GM13977 (cell line): ENCODE results near the gene SLC7A10.

ENCODE experiments used
- DNase-seq: peaks from one replicate; pipeline ENCODE4 v3.0.0; 2012; ENCODE audit warnings: low spot score
- in situ Hi-C: fragments of 300-500 bp; cut with MboI; formaldehyde crosslinking; loops from one replicate; pipeline ENCODE4 v1.12.0; 2022; ENCODE audit warnings: low sequenced_read_pairs, low pct_unique_long_range_greater_than_20kb, mixed read lengths, inconsistent platforms; ENCODE audit not compliant: unreplicated experiment
- TF ChIP-seq, protein P1 (sequence below): IDR thresholded peaks from 2 replicates; pipeline ENCODE4 v1.5.1; 2012; ENCODE audit warnings: mild to moderate bottlenecking, control low read depth; ENCODE audit not compliant: insufficient read depth; ENCODE audit errors: extremely low read depth, missing control alignments

Gene SLC7A10

DNA sequence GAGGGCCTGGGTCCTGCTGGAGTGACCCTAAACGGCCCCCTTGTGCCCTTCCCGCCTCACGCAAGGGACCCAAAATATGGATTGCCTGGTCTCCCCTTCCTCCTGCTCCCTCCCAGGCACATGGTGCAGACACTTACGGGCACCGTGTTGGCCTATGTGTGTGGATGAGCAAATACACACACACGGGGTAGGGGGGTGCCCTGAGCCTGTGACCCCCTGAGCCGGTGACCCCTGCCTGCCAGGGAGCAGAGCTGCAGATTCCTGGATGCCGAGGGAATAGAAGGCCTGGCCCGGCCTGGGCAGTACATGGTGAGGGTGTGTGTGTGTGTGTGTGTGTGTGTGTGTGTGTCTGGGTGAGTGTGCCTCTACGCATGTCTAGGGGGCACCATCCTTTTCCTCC is 43.4 kb upstream of the SLC7A10 start:
- in situ Hi-C loops, result no loop called here
- TF ChIP-seq, protein P1, sequence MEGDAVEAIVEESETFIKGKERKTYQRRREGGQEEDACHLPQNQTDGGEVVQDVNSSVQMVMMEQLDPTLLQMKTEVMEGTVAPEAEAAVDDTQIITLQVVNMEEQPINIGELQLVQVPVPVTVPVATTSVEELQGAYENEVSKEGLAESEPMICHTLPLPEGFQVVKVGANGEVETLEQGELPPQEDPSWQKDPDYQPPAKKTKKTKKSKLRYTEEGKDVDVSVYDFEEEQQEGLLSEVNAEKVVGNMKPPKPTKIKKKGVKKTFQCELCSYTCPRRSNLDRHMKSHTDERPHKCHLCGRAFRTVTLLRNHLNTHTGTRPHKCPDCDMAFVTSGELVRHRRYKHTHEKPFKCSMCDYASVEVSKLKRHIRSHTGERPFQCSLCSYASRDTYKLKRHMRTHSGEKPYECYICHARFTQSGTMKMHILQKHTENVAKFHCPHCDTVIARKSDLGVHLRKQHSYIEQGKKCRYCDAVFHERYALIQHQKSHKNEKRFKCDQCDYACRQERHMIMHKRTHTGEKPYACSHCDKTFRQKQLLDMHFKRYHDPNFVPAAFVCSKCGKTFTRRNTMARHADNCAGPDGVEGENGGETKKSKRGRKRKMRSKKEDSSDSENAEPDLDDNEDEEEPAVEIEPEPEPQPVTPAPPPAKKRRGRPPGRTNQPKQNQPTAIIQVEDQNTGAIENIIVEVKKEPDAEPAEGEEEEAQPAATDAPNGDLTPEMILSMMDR, result no peak
- DNase-seq, result no peak

DNA sequence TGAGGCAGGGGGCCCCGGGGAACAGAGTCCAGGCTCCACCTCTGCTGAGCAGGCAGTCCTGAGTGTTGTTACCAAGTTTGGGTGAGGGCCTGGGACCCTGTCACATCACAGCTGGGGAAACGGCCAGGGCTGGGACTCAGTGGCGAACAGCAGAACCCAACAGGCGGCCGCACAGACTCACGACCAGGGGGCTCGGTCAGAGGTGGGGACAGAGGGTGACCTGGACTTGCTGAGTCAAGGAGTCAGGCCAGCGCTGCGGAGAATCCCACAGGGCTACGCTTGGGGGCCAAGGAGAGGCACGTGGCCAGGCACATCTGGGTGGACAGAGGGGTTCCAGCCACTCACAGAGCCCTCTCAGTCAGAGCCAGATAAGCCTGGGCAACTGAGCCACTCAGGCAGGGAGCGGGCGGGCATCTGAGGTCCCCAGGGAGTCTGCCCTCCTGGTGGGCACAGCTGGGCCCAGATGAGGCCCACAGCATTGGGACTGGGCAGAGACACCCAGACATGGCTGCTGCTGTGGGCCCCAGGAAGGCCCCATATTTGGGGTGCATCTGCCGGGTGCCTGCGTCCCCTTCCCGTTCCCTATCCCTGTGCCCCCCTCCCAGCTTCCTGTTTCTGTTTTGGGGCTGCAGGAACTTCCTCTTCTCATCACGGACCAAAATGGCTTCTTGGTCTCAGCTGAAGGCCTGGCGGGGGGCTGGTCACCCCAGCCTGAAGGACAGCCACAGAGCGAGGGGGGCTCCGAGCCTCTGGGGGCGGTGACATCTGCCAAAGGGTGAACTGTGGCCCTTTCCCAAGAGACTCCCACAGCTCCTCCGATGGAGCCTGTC is 42.7 kb upstream of the SLC7A10 start:
- DNase-seq, result no peak
- in situ Hi-C loops, result no loop called here
- TF ChIP-seq, protein P1, result no peak

DNA sequence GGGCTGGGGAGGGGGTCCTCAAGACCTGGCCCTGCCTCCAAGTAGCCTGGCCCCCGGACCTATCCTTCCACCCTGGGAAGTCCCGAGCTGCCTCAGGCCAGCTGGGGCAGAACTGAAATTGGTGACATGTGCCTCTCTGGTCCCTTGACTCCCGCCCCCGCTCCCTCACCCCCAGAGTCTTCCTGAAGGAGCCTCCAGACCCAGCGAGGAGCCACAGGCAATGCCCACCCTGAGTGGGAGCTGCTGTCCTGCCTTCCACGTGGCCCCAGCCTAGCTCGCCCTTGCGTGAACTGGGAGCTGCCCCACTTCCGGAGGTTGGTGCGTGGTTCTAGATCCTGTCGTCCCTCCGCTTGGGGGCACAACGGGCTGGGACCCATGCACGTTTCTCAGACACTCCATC is 42.1 kb upstream of the SLC7A10 start:
- in situ Hi-C loops, result no loop called here
- DNase-seq, result no peak

DNA sequence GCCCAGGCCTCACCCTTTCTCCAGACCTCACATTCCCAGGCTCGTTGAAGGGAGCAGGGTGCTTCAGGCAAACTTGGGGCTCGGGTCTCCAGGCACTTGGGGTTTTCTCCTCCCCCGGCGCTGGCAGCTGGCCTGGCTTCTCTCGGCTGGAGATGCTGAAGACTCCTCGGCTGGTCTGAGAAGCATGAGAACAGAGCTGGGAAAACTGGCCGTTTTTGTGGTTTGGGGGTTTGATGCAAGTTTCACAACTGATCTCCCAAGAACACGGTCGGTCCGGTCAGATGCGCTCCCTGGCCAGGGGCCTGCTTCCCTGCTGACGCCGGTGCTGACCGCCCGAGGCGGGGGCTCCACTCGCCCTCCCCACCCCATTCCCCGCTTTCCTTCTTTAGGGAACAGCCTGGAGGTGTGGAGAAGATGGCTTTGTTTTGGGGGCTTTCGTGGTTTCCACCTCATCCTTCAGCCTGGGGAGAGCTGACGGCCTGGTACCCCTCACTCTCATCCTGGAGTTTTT is 41.4 kb upstream of the SLC7A10 start:
- in situ Hi-C loops, result no loop called here
- TF ChIP-seq, protein P1, result no peak
- DNase-seq, result no peak

More for the DNA sequence above, 42.1 kb upstream of the SLC7A10 start:
- TF ChIP-seq, protein P1, result no peak

DNA sequence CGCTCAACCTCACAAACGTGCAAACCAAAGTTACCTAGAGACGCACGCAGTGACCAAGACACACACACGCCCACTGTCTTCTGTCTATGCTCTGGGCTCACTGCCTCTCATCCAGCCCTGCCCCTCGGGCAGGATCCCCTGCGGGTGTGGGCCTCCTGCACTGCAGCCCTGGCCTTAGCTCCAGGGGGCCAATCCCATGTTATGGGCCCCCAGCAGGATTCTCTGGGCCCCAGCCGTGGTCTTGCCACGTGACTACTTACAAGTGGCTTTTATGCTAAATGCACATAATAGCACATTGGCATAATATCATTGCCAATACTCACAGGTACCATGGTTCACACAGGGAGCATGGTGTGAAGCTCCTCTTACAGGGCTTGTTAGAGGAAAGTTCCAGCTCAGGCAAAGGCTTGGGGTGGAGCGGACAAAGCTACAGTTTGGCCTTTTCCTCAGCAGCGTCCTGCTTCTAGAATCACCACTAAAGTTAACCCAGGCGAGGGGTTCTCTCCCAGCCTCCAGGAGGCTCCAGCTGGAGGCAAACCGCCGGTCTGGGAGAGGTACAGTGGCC is 39.3 kb upstream of the SLC7A10 start:
- in situ Hi-C loops, result no loop called here
- TF ChIP-seq, protein P1, result no peak
- no peak for DNase-seq

DNA sequence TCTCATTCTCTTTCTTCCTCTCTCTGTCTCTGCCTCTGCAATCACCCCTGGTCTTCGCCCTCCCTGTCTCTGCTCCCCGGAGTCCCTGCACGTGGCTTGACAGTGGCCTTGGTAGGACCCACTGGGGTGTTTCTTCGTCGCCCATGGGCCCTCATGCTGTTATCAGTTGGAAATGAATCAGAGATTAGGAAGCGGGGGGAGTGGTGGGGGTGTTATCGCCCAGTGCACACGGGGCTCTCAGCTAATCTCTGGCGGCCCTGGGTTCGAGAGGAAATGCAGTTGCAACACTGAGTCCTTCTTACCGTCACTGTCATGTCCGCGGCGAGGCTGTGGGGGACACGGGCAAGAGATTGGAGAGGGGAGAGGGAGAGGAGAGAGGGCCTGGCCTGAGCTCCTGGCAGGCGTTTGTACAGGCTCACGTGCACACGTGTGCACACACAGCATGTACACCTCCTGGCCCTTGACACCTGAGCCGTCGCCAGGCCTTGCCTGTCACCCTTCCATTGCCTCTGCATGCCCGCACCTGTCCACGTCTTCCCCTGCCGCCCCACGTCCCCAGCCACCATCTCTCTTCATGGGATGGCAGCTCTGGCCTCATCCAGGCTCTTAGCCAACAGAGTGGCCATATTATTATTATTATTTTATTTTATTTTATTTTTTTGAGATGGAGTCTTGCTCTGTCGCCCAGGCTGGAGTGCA is 37.8 kb upstream of the SLC7A10 start:
- in situ Hi-C loops, result no loop called here
- DNase-seq, result no peak

More for the DNA sequence above, 37.8 kb upstream of the SLC7A10 start:
- TF ChIP-seq, protein P1, result no peak
